Epithelial cell of proximal tubule (primary cell): Measurements from ENCODE around the gene TRPM3. TPM values are rescaled to one million over a fixed set of nuclear protein-coding genes. Genes with fewer than 3 reads are reported as not detected.
"Not testable (repeated sequence)": the region's sequence is repeated elsewhere in the genome, so short reads cannot be mapped to it uniquely, and the experiment has no call there.

Source experiments
- DNase-seq: peaks from one replicate; pipeline ENCODE4 v3.0.0-alpha.2; 2011; ENCODE audit warnings: low read depth
- H3K4me3 ChIP-seq: 2 replicates; pipeline ENCODE4 v1.5.1; 2011; ENCODE audit warnings: low read depth, mild to moderate bottlenecking, low read length
- total RNA-seq: library from RNA; depleted of rRNA; stranded (reverse); fragments of >200 nt; gene quantifications from 2 replicates; pipeline ENCODE4 v1.2.3, GENCODE V29; 2015
- TF ChIP-seq, protein P1 (sequence below): conservative IDR thresholded peaks from 2 replicates; pipeline ENCODE4 v1.5.1; 2012; ENCODE audit warnings: low read depth, mild to moderate bottlenecking, low read length

TRPM3 gene
- total RNA-seq, 1 donor from 2014 or later = not detected

DNA sequence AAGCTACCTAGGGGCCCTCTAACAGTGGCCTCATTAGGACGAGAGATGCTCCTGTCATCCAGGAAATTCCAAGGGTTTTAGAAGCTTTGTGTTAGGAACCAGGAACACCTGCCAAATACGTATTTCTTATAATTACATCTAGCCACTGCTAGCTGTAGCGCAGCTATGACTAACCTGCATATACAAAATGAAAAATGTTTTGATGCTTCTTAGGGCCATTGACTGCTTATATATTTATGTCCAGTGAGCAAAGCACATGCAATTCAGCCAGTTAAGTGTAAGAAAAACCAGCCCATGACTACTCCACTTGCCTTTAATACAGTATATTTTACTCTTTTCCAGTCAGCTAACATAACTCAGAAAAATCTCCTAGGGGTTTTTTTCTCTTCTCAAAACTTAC lies 143.3 kb downstream of the TRPM3 start:
- no peak overlapping the region for H3K4me3 ChIP-seq
- TF ChIP-seq, protein P1, sequence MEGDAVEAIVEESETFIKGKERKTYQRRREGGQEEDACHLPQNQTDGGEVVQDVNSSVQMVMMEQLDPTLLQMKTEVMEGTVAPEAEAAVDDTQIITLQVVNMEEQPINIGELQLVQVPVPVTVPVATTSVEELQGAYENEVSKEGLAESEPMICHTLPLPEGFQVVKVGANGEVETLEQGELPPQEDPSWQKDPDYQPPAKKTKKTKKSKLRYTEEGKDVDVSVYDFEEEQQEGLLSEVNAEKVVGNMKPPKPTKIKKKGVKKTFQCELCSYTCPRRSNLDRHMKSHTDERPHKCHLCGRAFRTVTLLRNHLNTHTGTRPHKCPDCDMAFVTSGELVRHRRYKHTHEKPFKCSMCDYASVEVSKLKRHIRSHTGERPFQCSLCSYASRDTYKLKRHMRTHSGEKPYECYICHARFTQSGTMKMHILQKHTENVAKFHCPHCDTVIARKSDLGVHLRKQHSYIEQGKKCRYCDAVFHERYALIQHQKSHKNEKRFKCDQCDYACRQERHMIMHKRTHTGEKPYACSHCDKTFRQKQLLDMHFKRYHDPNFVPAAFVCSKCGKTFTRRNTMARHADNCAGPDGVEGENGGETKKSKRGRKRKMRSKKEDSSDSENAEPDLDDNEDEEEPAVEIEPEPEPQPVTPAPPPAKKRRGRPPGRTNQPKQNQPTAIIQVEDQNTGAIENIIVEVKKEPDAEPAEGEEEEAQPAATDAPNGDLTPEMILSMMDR = no peak
- DNase-seq = no peak

DNA sequence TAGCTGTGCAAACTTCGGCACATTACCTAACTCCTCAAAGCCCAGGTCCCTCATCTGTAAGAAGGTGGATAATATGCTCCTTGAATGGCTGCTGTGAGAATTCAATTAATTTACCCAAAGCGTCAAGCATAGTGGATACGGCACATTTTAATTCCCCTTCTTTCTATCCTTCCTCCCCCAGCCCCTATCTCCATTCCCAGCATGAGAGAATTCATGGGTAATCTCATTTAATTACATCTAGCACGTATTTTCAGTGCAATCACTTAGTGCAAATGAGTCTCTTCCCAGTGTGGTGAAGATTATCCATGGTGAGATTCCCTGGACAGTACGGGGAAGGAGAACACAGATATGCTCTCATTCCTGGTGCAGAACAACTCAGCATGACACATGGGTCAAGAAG lies 145.6 kb downstream of the TRPM3 start:
- no peak for DNase-seq
- H3K4me3 ChIP-seq = no peak overlapping the region
- TF ChIP-seq, protein P1 = no peak

DNA sequence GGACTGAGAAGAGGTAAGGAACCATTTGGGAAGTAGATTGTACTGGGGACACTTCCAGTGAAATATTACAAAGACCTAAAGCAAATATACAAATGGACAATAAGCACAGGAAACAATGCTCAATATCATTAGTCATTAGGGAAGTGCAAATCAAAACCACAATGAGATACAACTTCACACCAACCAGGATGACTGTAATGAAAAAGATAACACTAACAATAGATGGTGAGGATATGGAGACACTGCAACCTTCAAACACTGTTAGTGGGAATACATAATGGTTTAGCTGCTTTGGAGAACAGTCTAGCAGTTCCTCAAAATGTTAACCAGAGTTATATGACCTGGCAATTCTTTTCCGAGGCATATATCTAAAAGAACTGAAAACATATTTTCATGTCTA lies 149.7 kb downstream of the TRPM3 start:
- no peak for DNase-seq
- no peak overlapping the region for H3K4me3 ChIP-seq
- TF ChIP-seq, protein P1 = no peak

DNA sequence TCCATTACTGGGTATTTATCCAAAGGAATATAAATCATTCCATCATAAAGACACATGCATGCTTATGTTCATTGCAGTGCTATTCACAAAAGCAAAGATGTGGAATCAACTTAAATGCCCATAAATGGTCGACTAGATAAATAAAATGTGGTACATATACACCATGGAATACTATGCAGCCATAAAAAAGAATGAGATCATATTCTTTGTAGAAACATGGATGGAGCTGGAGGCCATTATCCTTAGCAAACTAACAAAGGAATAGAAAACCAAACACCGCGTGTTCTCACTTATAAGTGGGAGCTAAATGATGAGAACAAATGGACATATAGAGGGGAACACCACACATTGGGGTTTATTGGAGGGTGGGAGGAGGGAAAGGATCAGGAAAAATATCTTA lies 155.0 kb downstream of the TRPM3 start:
- DNase-seq, H3K4me3 ChIP-seq: not testable (repeated sequence)

DNA sequence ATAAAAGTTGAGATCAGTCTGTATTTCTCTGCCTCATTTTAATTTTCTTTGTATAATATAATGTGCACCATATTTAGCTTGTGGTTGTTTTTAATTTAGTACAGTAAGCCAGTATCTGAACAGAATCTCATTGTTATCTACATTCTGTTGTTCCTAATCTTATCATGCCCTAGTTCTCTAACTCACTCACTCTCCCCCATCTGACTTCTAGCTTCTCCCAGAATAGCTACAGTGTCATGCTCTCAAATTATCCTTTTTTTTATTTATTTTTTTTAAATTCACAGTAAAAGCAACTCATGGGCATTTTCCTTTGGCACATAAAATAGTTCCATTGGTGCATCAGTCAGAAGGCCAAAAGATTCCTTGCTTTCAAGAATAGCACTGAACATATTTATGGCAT lies 156.6 kb downstream of the TRPM3 start:
- H3K4me3 ChIP-seq = no peak overlapping the region
- DNase-seq = no peak
- TF ChIP-seq, protein P1 = no peak

DNA sequence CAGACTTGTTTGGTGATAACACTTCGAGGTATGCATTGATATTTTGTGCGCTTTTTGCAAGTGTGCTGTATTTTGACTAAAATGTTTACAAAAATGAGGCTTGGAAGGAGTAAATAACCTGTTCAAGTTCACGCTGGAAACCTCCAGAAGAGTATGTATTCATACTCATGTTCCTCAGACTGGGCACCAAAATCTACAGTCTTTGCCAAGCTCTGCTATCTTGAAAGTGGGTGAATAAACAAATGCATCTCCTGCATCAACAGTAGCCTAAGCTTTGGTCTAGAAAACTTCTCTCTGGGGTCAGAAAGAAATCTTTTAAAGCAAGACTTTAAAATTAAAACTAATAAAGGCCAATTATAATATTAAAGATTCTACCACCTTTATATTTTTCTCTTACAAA lies 157.9 kb downstream of the TRPM3 start:
- no peak overlapping the region for H3K4me3 ChIP-seq
- DNase-seq = no peak
- TF ChIP-seq, protein P1 = no peak

DNA sequence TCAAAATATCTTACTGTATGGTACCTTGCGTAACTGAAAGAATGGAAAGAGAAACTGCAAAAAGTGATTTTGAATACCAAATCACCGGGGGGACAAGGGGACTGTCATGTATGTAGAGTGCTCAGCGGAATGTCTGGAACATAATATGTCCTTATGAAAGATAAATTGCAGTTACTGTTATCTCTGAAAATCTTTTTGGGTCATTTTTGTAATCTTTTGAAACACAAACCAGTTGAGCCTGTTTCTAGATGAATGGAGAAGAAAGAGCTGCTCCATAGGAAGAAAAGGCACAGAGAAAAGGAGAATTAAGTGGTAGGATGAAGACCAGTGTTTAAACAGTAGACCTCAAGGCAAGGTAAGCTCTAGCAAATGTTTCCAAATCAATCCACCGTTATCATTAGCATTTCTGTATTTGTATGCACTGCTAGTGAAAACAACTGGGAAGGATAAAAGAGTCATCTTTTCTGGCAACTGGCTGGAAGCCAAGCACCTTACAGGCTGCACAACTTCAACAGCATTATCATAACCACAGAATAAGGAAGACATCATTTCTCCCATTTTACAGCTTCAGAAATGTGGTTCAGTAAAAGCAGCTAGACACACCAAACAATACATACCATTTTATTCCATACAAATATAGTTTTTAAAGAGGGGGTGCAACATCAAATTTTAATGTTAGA lies 158.5 kb downstream of the TRPM3 start:
- TF ChIP-seq, protein P1 = no peak
- DNase-seq = no peak
- no peak overlapping the region for H3K4me3 ChIP-seq
